Sigmoid colon (tissue), 4 donors: ENCODE data around the gene TYMS.

Source experiments
- EP300 ChIP-seq, 4 donors: sonication (generic); formaldehyde crosslinking; IDR thresholded peaks; one replicate each; pipeline ENCODE4 v1.6.1; 2017; ENCODE audit warnings: antibody characterized with exemption in 4 of 4
- POLR2AphosphoS5 ChIP-seq, 4 donors: sonication (generic); formaldehyde crosslinking; IDR thresholded peaks; one replicate each; pipeline ENCODE4 v1.6.1; 2017; ENCODE audit warnings: antibody characterized with exemption in 4 of 4

- TF ChIP-seq POLR2AphosphoS5 (IDR thresholded peaks at IDR 0.05) (no peak), EP300 (IDR thresholded peaks at IDR 0.05) (no peak)
Observed at GRCh38 chr18:634551-635045, 22.9 kb upstream of the TYMS start.
